Stimulated activated CD4-positive, alpha-beta T cell treated with anti-CD3 and anti-CD28 coated beads, Interleukin-4, amount 100 ng/mL, for 24 hours (primary cell): ENCODE results near the gene NUTM2F.
A peak's percentile ranks its signal among the peaks of the same experiment; 100 is the strongest.
"Not testable (repeated sequence)": the region's sequence is repeated elsewhere in the genome, so short reads cannot be mapped to it uniquely, and the experiment has no call there.

Source experiments
- DNase-seq: peaks from one replicate; pipeline ENCODE4 v3.0.0-alpha.2; 2020

The NUTM2F gene, protein sequence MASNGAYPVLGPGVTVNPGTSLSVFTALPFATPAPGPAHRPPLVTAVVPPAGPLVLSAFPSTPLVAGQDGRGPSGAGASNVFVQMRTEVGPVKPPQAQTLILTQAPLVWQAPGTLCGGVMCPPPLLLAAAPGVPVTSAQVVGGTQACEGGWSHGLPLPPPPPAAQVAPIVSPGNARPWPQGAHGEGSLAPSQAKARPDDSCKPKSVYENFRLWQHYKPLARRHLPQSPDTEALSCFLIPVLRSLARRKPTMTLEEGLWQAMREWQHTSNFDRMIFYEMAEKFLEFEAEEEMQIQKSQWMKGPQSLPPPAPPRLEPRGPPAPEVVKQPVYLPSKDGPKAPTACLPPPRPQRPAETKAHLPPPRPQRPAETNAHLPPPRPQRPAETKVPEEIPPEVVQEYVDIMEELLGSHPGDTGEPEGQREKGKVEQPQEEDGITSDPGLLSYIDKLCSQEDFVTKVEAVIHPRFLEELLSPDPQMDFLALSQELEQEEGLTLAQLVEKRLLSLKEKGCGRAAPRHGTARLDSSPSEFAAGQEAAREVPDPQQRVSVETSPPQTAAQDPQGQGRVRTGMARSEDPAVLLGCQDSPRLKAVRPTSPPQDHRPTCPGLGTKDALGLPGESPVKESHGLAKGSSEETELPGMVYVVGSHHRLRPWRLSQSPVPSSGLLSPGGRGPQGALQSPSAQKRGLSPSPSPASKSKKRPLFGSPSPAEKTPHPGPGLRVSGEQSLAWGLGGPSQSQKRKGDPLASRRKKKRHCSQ

DNA sequence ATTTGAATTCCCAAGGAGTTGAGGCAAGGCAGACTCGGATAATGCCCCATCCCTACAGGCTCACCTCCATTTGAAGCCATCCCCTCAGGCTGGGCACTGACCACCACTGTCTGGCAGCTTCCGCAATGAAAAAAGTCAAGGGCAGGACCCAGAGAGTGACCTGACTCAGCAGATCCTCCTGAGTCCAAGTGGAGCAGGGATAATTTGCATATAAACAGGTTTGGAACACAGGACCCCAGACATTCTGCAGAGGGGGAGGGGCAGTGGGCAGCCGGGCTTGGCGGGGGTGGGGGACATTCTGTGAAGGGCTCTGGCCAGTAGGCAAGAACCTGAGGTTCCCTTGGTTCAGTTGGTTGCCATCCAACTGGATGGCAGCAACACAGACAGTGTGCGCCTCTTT, at the start of gene NUTM2F:
TSS of gene NUTM2F (minus strand) at position 101 of the 400 bp plus-strand sequence. CDS start at position 80, 21 bp downstream.
- not testable (repeated sequence) for DNase-seq

DNA sequence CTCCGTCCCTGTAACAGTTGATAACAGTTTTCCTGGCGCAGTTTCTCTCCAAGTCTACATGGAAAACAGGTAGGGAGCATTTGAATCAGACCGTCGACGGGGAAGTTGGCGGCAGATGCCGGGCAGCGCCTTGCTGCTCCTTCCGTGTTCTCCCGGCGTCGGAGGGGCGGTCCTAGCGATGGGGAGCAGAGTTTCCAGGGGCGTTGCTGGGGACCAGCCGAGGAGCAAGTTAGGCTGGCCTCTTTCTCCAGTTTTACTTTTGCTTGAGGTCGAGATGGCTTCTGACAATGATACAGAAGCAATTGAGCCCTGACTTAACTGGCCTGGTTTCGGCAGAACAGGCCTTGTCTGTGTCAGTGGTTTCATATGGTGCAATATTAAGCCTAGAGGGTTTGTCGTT, 46.8 kb upstream of the NUTM2F start:
- peak; percentile 18 for DNase-seq

DNA sequence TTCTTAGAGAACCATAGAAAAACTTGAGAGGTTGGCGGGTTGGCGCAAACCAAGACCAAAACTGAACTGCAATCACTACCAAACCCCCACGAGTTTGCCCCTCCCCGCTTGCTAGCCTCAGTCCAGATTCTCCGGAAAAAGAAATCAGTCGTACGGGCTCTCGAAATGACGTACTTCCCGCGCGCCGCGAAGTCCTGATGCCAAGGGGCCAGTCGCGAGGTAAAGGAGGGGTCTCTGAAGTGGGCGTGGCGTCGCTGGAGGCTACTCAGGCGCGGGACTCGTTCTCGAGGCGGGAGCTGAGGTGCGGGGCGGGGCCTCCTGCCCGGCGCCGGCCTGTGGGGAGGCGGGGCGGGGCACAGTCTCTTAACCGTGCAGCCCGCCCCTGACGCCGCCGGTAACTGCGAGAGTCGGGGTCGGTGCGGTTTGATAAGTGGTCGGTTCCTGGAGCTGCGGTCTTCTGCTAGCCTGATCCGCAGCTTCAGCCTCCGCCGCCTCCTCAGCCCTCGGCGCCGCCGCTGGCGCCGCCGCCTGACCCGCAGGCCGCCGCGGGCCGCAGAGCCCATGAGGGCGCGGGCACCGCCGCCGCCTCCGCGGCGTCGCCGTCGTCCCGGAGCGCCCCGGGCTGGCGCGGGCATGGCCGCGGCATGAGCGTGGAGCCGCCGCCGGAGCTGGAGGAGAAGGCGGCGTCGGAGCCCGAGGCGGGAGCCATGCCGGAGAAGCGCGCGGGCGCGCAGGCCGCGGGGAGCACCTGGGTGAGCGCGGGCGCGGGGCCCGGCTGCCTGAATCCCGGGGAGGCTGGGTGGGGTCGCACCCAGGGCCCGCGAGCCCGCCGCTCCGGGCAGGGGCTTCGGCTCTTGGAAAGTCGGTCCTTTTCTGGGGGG, 46.0 kb upstream of the NUTM2F start:
- DNase-seq: peak; percentile 89

DNA sequence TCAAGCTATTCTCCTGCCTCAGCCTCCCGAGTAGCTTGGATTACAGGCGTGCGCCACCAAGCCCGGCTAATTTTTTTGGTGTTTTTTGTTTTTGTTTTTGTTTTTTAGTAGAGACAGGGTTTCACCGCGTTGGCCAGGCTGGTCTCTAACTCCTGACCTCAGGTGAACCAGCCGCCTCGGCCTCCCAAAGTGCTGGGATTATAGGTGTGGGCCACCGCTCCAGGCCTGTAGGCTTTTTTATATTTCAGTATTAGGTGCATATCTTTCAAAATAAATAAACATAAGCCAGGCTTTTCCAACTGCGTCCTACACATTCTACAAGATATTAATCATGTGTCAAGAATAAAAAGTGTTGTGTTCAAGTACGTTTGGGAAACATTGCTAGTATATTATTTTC, 45.3 kb upstream of the NUTM2F start:
- DNase-seq: not testable (repeated sequence)

DNA sequence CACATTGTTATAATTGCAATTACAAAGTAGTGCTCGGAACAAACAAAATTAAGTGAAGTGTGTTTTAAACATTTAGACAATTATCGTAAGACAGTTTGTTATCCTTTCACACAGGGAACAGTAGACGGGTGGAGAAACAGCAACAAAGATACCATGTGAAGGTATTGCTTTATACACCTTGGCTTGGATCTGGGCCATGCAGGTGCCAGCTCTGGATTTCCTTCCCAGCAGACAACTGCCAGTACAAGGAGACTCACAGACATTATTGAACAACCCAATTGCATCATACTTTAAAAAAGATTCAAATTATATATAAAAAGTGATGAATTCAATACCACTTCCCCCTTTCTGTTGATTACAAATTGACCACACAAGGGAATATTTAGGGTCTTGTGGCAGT, 41.8 kb upstream of the NUTM2F start:
- not testable (repeated sequence) for DNase-seq

DNA sequence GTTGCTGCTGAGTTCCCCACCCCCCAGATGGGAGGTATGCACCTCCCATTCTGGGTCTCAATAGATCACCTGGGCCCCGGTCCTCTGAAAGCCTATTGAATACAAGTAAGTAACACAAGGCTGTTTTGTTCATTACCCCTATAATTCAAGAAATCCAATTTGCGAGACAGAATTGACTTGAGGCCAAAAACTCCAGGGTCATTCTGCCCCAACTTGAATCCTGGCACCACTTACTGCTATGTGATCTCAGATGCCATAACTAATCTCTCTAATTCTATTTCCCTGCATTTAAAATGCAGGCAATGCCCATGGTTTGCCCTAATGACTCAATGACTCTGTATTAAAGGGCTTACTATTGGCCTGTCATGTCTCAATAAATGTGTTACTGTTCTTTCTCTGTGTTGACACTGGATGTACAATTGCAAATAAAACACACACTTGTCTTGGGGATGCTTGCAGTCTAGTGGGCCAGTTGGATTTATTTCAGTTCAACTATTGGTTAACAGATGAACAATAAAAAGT, 35.7 kb upstream of the NUTM2F start:
- DNase-seq: not testable (repeated sequence)

DNA sequence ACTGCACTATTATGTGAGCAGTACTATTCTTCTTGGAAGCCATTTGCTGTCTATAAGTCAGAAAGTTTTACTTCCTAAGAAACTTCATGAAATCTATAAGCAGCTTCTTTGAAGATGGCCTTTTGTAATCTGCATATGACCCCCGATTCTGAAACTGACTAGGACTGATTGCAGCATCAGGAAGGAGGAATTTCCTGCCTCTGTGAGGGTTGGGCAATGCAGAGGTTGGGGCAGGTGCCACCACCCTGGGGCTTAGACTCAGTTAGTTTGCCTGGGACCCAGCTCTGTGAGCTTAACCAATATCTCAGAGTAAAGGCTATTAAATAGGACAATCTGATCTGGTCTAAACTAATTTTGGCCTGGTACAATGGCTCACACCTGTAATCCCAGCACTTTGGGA, 28.7 kb upstream of the NUTM2F start:
- DNase-seq: not testable (repeated sequence)

DNA sequence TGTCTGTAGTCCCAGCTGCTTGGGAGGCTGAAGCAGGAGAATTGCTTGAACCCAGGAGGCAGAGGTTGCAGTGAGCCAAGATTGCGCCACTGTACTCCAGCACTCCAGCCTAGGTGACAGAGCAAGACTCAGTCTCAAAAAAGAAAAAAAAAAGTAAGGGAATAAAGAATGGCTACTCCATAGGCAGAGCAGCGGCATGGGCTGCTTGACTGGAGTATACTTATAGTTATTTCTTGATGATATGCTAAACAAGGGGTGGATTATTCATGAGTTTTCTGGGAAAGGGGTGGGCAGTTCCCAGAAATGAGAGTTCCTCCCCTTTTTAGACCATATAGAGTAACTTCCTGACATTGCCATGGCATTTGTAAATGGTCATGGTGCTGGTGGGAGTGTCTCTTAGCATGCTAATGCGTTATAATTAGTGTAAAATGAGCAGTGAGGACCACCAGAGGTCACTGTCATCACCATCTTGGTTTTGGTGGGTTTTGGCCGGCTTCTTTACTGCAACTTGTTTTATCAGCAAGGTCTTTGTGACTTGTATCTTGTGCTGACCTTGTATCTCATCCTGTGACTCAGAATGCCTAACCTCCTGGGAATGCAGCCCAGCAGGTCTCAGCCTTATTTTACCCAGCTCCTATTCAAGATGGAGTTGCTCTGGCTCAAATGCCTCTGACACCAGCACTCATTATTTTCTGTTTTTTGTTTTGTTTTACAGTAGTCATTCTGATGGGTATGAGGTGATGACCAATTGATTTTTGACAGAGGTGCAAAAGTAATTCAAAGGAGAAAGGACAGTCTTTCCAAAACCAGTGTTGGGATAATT, 23.7 kb upstream of the NUTM2F start:
- DNase-seq: not testable (repeated sequence)

DNA sequence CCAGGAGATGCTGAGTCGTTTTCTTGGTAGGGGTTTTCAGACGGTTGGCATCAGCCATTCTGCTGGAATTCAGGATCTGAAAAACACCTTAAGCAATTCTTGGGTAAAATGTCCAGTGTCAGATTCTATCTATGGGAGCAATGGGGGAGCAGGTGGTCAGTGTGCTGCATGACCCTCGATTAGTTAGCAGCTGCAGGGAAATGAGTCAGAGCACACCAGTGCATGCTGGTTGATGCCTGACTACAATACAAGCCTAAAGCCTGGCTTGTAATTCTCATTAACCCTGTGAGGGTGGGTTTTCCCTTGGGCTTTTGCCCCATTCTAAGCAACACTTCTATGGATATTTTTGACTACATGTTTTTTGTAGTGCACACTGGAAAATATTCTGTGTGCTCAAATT, 20.3 kb upstream of the NUTM2F start:
- not testable (repeated sequence) for DNase-seq

DNA sequence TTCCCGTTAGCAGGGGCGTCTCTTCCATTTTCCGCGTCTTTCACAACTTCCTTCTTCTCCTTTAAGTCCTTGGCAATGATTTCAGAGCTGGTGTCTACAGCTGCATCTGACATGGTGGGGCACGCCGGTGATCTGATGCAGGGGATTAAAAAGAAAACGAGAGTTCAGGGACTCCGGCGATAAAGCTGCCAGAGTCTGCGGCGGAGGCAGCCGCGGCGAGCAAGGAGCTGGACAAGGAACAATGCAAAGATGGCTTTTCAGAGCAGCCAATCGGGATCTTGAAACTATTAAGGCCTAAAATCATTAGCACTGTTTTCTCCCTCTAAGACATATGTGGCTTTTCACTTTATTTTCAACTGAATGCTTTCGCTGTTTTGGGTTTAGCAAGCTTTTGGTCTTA, 19.0 kb upstream of the NUTM2F start:
- DNase-seq: not testable (repeated sequence)

DNA sequence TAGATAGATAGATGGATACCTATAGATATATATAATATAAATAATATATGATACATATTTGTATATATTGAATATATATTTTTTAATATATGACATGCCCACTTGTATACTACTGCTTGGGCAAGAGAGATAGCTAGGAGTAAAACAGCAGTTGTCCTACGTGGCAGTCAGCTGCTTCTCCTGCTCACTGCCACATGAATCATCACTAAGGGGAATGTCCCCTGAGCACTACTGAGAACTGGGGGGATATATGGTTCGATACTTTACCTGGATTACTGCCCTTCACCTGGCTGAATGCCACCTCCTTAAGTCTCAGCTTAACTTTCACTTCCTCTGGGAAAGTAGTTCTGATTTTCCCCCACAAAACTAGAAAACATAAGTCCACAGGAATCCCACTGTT, 13.3 kb upstream of the NUTM2F start:
- DNase-seq: not testable (repeated sequence)

DNA sequence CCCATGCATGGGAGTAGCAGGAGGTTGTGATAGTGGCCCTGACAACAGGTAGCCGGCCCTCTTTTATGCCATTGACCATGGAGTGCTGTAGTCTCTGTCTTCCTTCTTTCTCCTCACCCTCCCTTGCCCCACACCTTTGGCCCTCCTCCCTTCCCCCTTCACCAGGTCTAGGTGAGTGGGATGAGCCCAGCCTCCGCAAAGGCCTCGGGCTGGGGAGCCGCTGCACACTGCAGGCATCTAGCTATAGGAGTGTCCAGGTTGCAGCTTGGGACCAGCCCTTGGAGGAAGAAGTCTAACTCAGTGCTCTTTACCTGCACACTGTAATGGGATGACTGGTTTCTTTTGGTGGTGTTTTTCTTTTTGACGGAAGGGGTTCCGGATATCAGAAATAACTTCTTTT, 12.3 kb upstream of the NUTM2F start:
- DNase-seq: not testable (repeated sequence)

DNA sequence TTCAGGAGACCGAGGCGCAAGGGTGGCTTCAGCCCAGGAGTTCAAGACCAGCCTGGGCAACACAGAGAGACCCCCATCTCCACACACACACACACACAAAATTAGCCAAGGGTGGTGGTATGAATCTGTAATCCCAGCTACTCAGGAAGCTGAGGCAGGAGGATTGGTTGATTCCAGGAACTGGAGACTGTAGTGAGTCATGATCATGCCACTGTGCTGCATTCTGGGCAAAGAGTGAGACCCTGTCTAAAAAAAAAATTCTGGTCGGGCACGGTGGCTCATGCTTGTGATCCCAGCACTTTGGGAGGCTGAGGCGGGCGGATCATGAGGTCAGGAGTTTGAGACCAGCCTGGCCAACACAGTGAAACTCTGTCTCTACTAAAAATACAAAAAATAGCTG, 11.2 kb upstream of the NUTM2F start:
- not testable (repeated sequence) for DNase-seq

DNA sequence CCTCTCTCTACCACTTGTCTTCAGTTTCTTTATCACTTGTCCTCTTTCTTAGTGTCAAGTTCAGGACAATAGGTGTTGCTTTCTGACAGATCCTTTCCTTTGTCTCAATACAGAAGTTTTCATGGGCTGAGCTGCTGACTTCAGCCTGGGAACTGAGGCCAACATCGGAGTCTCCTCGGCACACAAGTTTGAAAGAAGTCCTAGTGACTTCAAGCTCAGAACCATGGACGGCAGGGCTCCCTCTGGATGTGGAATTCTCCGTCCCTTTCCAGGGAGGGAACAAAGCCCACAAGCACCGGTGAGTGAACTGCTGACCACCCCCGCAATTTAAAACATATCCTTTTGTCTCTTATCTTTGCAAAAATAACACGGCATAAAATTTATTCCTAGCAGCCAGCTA, 10.3 kb upstream of the NUTM2F start:
- not testable (repeated sequence) for DNase-seq

DNA sequence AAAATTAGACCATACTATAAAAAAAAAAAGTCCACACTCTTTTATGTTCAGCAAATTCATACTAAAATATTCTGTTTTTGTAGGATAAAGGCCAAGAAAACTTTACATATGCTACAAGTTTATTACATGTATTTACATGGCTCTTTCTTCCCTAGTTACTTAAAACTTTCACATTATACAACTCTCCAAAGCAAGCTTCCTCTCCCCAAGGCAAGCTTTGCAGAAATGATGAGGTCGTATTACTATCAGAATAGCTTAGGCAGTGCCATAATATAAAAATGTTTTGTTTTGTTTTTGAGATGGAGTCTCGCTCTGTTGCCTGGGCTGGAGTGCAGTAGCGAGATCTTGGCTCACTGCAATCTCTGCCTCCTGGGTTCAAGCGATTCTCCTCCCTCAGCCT, 8.0 kb upstream of the NUTM2F start:
- DNase-seq: not testable (repeated sequence)

DNA sequence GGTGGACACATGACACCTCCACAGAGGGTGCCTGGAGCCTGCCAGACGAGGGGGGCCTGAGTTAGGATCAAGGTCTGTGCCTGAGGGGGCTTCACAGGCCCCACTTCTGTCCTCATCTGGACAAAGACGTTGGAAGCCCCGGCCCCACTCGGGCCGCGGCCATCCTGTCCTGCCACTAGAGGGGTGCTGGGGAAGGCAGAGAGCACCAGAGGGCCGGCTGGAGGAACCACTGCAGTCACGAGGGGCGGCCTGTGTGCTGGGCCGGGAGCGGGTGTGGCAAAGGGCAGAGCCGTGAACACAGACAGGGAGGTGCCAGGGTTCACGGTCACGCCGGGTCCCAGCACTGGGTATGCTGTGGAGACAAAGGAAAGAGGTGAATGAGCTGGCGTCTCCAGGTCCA, 2.9 kb downstream of the NUTM2F start:
- not testable (repeated sequence) for DNase-seq

DNA sequence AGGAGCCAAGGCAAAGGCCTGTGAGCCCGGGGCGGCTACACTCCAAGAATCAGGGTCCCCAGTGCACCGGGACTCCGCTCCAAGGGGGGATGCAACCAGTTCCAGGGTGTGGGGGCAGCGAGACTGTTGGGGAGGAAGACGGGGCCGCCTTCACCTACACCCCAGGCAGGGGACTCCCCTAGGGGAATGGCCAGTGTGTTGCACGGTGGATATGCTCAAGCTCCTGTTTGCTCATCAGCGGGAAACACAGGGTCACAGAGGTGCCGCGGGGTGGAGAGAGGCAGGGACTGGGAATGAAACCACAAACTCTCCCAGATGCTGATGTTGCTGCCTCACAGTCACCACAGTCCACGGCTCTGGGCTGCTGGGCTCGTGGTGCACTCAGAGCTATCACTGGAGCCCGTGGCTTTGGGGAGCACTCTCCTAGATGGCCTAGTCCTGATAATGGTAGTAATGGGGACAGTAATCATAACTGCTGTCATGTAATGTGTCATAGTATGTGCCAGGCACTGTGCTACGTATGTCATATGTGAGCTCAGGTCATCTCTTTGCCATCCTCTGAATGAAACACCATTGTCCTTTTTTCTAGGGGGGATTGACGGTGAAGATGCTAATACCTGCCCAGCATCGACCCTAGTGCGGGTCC, 5.2 kb downstream of the NUTM2F start:
- DNase-seq: not testable (repeated sequence)

DNA sequence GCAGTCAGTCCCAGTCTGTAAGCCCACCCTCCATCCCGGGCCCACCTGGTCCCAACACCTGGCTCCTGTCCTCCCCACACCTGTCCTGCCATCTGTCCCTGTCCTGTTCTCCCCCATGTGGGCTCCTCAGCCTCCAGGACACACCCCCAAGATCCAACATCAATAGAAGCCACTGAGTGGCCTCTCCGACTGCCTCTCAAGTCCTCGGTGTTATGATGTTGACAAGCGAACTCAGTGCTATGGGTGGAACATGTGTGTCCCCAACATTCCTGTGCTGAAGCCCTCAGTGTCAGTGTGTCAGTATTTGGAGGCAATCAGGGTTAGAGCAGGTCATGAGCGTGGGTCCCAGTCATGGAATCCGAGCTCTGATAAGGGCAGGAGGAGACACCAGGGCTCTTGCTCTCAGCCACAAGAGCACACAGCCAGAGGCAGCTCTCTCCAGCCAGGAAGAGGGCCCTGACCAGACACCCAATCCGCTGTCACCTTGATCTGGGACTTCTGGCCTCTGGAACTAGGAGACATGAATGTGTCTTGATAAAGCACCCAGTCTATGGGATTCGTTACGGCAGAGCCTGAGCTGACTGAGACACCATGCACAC, 6.0 kb downstream of the NUTM2F start:
- not testable (repeated sequence) for DNase-seq

DNA sequence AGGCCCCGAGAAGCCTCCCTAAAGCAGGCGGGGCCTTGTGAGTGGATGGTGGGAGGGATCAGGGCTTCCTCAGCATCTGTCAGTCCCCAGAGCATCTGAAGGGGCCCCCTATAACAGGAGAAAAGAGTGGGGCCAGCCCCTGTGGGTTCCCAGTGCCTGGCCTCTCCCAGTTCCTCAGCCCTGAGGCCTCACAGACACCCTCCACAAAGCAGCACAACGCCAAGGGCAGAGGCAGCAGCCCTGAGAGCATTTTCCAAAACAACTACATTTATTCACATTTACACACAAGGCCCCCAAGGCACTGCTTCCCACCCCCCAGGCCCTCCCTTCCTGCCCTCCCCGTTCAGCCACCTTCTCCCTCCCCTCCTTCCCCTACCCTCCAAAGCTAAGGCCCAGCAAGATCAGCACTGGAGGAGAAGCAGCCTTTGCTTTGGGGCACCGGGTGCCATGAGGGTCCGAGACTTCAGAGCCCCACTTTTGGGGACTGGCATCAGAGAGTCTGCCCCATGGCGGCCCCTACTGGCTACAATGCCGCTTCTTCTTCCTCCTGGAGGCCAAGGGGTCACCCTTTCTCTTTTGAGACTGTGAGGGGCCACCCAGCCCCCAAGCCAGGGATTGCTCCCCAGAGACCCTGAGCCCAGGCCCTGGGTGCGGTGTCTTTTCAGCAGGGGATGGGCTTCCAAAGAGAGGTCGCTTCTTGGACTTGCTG, 10.3 kb downstream of the NUTM2F start:
- not testable (repeated sequence) for DNase-seq

DNA sequence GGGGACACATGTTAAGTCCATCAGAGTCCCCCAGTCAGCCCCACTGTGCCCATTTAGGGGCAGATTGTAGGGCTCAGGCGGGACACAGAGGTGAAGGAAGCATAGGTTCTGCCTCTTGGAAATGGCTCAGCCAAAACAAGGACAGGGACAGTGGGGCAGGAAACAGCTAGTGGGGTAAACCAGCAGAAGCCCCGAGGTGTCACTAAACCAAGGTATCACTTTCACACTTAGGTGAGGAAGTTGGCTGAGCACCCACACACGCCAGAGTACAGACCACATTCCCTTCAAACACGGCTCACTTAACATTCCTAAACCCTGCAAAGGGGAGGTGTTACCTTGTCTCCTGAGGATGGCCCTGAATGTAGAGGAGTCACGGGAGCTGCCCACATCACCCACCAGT, 12.2 kb downstream of the NUTM2F start:
- not testable (repeated sequence) for DNase-seq
